Erythroblast (primary cell): Measurements from ENCODE around the gene C3orf80.

Experiments used
- GATA1 ChIP-seq: IDR thresholded peaks from 2 replicates; pipeline ENCODE4 v1.6.1; 2011; ENCODE audit warnings: low read depth, mild to moderate bottlenecking, control low read depth, low read length, moderate library complexity
- POLR2A ChIP-seq: IDR thresholded peaks from 2 replicates; pipeline ENCODE4 v1.6.1; 2011; ENCODE audit warnings: mild to moderate bottlenecking, low read length

- TF ChIP-seq POLR2A (no peak), GATA1 (no peak)
Observed at GRCh38 chr3:160253298-160253697, 28.1 kb downstream of the C3orf80 start.
